ENCODE measurements around the gene RAPGEF5. TPM values are rescaled to one million over a fixed set of nuclear protein-coding genes. Genes with fewer than 3 reads are reported as not detected.

Gene RAPGEF5
- total RNA-seq, 1 experiment from 2014 or later, result 16.4 TPM

- Histone ChIP-seq H3K9me3 (ENCODE audit: insufficient read depth, low read depth) (no peaks in the 10 kb centered on the region), H3K36me3 (ENCODE audit: low read depth) (no peaks in the 10 kb centered on the region), H3K4me3 (no peak overlapping the region), H2AFZ (no peak overlapping the region), H3K4me2 (no peak overlapping the region), H3K4me1 (replicated peaks; ENCODE audit: insufficient read depth) (no peaks in the 10 kb centered on the region), H3K79me2 (ENCODE audit: low read depth) (no peaks in the 10 kb centered on the region), H3K27ac (no peak overlapping the region), H3F3A (ENCODE audit: insufficient read depth, low read depth) (no peaks in the 10 kb centered on the region), H3K9me2 (ENCODE audit: insufficient read depth) (no peaks in the 10 kb centered on the region), H3K27me3 (ENCODE audit: insufficient read depth, low read depth) (no peaks in the 10 kb centered on the region), H4K20me1 (ENCODE audit: insufficient read depth) (no peaks in the 10 kb centered on the region)
- POLR2A ChIA-PET (ENCODE audit: unreplicated experiment), result interaction anchor here (0.8 kb wide), 1 partner anchor 22 kb away, joined by 4 read pairs; no protein-coding TSS in a partner anchor
- DNase-seq, result no peak
- BruUV-seq (replicated peaks), result no TSS peak
- intact Hi-C loops (cut with micrococcal nuclease; ENCODE audit: unreplicated experiment), result no loop called here
- CTCF ChIA-PET, result no interaction called here
- no peak for TF ChIP-seq EZH2 (IDR thresholded peaks at IDR 0.05; ENCODE audit: low read depth)
- TF ChIP-seq, protein P1, sequence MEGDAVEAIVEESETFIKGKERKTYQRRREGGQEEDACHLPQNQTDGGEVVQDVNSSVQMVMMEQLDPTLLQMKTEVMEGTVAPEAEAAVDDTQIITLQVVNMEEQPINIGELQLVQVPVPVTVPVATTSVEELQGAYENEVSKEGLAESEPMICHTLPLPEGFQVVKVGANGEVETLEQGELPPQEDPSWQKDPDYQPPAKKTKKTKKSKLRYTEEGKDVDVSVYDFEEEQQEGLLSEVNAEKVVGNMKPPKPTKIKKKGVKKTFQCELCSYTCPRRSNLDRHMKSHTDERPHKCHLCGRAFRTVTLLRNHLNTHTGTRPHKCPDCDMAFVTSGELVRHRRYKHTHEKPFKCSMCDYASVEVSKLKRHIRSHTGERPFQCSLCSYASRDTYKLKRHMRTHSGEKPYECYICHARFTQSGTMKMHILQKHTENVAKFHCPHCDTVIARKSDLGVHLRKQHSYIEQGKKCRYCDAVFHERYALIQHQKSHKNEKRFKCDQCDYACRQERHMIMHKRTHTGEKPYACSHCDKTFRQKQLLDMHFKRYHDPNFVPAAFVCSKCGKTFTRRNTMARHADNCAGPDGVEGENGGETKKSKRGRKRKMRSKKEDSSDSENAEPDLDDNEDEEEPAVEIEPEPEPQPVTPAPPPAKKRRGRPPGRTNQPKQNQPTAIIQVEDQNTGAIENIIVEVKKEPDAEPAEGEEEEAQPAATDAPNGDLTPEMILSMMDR (conservative IDR thresholded peaks at IDR 0.05), result no peak
These were observed 219.9 kb downstream of the RAPGEF5 start for GRCh38 chr7:22137026-22137425.

DNA sequence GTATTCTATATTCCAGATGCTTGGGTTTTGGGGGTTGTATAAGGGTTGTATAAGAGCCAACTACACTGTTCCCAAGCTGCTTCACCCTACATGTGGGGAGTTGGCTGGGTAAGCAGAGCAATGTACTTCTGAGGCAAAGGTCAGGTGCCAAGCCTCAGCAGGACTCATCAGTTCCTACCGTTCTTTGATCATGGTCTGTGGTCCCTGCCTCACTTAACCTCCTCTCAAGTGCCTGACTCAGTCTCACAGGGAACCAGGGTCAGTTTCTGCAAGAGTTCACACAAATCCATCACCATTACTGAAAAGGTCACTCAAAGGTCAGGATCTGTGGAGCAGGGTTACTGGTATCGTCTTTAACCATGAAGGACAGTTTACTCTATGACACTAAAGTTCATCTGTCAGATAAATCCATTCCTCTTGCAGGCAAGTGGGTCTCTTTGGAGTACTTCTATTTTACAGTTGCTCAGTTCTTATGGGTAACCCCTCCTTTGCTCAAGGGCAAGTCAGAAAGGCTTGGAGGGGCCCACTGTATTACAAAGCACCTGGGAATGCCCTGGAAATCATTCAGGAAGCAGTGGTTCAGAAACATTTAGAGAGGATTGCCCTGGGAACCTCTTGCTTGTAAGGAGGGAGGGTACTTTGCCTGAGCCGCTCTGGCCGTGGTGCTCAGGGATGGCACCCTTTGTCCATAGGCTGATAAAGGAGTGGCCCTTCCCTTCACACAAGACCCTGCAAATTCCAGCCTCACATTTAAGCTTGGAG is 227.0 kb downstream of the RAPGEF5 start:
- intact Hi-C loops (cut with micrococcal nuclease; ENCODE audit: unreplicated experiment), result no loop called here

DNA sequence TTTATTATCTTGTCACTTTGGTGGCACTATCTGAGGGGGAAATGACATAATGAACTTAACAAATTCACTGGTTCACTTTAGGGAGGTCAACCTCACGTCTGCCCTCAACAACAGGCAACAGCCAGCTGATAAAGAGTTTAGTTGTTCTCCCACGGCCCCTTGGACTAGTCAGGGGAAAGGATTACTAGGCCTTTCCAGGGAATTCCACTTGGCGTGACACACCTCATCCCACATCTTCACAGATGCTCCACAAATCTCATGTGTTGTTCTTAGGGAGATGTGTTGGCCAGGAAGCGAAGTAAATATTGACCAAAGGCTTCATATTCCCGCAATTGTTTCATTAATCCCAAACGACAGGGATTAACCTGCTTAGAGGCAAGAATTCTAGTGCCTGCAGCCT is 227.8 kb downstream of the RAPGEF5 start:
- TF ChIP-seq, protein P1 (conservative IDR thresholded peaks at IDR 0.05), result no peak
- no peak for TF ChIP-seq EZH2 (IDR thresholded peaks at IDR 0.05; ENCODE audit: low read depth)
- Histone ChIP-seq H3K9me3 (ENCODE audit: insufficient read depth, low read depth) (no peaks in the 10 kb centered on the region), H3F3A (ENCODE audit: insufficient read depth, low read depth) (no peaks in the 10 kb centered on the region), H3K36me3 (ENCODE audit: low read depth) (no peaks in the 10 kb centered on the region), H3K27ac (no peak overlapping the region), H3K79me2 (ENCODE audit: low read depth) (no peaks in the 10 kb centered on the region), H3K4me1 (replicated peaks; ENCODE audit: insufficient read depth) (no peaks in the 10 kb centered on the region), H3K4me3 (no peak overlapping the region), H2AFZ (no peak overlapping the region), H4K20me1 (ENCODE audit: insufficient read depth) (no peaks in the 10 kb centered on the region), H3K27me3 (ENCODE audit: insufficient read depth, low read depth) (no peaks in the 10 kb centered on the region), H3K4me2 (no peak overlapping the region), H3K9me2 (ENCODE audit: insufficient read depth) (no peaks in the 10 kb centered on the region)
- no peak for DNase-seq
- intact Hi-C loops (cut with micrococcal nuclease; ENCODE audit: unreplicated experiment), result no loop called here
- ChIA-PET POLR2A (ENCODE audit: unreplicated experiment) (interaction anchor here (0.7 kb wide), 1 partner anchor 348 kb away, joined by 6 read pairs; no protein-coding TSS in a partner anchor), CTCF (no interaction called here)
- no TSS peak for BruUV-seq (replicated peaks)

More for the DNA sequence above, 227.0 kb downstream of the RAPGEF5 start:
- ChIA-PET POLR2A (ENCODE audit: unreplicated experiment) (no interaction called here), CTCF (no interaction called here)
- Histone ChIP-seq H3K9me3 (ENCODE audit: insufficient read depth, low read depth) (no peaks in the 10 kb centered on the region), H3K4me2 (no peak overlapping the region), H3K27ac (no peak overlapping the region), H3K36me3 (ENCODE audit: low read depth) (no peaks in the 10 kb centered on the region), H3K4me1 (replicated peaks; ENCODE audit: insufficient read depth) (no peaks in the 10 kb centered on the region), H3K4me3 (no peak overlapping the region), H3K27me3 (ENCODE audit: insufficient read depth, low read depth) (no peaks in the 10 kb centered on the region), H3F3A (ENCODE audit: insufficient read depth, low read depth) (no peaks in the 10 kb centered on the region), H3K79me2 (ENCODE audit: low read depth) (no peaks in the 10 kb centered on the region), H3K9me2 (ENCODE audit: insufficient read depth) (no peaks in the 10 kb centered on the region), H4K20me1 (ENCODE audit: insufficient read depth) (no peaks in the 10 kb centered on the region), H2AFZ (no peak overlapping the region)
- DNase-seq, result no peak
- no peak for TF ChIP-seq EZH2 (IDR thresholded peaks at IDR 0.05; ENCODE audit: low read depth)
- TF ChIP-seq, protein P1 (conservative IDR thresholded peaks at IDR 0.05), result no peak
- BruUV-seq (replicated peaks), result no TSS peak
